GM12873 (cell line): ENCODE measurements around the gene TMTC3.

Source experiments
- CTCF ChIP-seq: IDR thresholded peaks from 2 replicates; pipeline ENCODE4 v1.5.1; 2012; ENCODE audit warnings: low read depth, mild to moderate bottlenecking, moderate library complexity, low read length, control low read depth; ENCODE audit not compliant: insufficient read depth; ENCODE audit errors: missing control alignments

TMTC3 gene

GRCh38 chr12:88242571-88242925, 100.4 kb downstream of the TMTC3 start:
- no peak for TF ChIP-seq CTCF

- TF ChIP-seq CTCF, result no peak
These were observed 100.8 kb downstream of the TMTC3 start for GRCh38 chr12:88242939-88243338.

DNA sequence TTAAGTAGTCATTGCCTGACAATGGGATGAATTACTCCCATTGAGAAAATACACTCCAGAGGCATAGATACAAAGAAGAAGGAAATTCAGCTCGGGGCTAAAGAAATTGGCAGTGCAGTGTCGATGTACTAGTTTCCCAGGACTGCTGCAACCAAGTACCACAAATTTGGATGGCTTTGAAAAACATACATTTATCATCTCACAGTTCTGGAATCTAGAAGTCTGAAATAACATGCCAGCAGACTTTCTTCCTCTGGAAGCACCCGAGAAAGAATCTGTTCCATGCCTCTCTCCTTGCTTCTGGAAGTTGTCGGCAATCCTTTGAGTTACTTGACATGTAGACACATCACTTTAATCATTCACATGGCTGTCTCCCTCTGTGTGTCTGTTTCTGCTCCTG, 101.9 kb downstream of the TMTC3 start:
- no peak for TF ChIP-seq CTCF

DNA sequence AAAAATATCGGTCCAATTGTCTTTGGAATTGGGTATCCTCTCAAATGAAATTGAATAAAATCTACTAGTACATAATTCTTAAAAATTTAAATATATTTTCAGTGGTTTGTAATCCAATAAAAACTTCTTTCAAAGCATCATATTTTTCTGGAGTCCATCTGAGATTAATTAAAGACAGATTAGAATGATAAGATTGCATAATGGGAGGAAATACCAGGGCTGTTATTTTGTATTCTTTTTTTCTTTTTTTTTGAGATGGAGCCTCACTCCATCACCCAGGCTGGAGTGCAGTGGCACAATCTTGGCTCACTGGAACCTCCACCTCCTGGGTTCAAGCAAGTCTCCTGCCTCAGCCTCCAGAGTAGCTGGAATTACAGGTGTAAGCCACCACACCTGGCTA, 103.8 kb downstream of the TMTC3 start:
- TF ChIP-seq CTCF, result no peak

GRCh38 chr12:88247241-88247643, 105.1 kb downstream of the TMTC3 start:
- TF ChIP-seq CTCF, result no peak

DNA sequence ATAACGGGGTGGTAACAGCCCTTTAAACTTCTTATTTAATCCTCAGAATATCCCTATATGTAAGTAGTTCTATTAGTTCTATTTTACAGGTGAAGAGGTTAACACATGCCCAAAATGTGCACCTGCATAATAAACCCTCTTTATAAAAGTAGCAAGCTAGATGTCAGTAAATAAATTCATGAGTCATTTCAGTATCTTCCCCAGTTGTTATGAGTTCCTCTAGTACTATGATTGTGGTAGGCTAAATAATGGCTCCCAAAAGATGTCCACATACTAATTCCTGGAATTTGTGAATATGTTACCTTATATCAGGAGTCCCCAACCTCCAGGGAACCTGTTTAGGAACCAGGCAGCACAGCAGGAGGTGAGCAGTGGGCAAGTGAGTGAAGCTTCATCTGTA, 106.5 kb downstream of the TMTC3 start:
- no peak for TF ChIP-seq CTCF
